HG03354 (cell line): Measurements from ENCODE around the gene TRERF1.

ENCODE experiments used
- ATAC-seq: cut with Tn5 transposase; IDR thresholded peaks from one replicate; pipeline ENCODE4 v1.9.1; 2021; ENCODE audit warnings: mild to moderate bottlenecking; ENCODE audit not compliant: unreplicated experiment, poor library complexity, severe bottlenecking

Gene TRERF1

DNA sequence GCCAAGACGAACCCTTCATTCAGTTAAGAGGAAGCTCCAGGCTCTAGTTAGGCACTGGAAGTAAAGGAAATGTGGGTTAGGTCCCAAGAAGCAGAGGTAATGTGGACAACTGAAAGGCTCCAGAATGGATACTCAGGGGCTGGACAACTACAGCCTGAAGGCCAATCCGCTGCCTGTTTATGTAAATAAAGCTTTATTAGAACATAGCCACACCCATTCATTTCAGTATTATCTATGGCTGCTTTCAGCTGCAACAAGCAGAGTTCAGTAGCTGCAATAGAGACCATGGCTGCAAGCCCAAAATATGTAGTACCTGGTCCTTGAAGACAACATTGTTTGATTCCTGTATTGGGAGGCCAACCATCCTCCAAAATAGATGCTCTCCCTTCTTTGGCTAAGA, 133.2 kb downstream of the TRERF1 start:
- no peak for ATAC-seq

- no peak for ATAC-seq
Measured at GRCh38 chr6:42316981-42317380, 134.7 kb downstream of the TRERF1 start.

- no peak for ATAC-seq
Measured at GRCh38 chr6:42315991-42316970, 135.4 kb downstream of the TRERF1 start.

DNA sequence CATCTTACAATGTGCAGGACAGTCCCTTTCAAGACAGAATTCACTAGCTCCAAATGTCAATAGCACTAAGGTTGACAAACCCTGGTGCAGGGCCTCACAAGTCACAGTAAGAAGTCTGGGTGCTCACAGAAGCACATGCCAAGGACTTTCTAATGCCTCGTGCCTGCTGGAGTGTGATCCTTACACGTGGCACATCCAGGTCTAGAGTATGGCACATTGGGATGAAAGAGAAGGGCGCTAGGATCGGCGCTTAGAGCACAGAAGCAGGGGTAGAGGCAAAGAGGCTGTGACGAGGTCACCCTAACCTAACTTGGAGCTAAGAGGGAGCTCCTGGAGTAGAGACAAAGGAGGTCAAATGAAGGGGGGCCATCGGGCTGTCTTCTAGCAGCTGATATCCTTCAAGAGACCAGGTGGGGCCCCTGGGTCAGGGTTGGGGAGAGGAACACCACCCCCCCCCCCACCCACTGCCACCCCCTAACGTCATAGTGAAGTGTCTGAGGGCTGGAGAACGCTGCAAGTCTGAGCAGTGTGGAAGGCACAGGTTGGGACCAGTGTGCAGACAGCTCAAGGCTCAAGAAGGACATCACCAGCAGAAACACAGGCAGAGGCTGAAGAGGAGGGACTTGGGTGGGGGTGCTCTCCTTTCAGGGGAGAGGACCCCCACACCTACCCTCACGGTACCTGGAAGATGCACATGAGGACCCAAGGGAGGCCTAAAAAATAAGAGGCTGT, 136.3 kb downstream of the TRERF1 start:
- no peak for ATAC-seq

DNA sequence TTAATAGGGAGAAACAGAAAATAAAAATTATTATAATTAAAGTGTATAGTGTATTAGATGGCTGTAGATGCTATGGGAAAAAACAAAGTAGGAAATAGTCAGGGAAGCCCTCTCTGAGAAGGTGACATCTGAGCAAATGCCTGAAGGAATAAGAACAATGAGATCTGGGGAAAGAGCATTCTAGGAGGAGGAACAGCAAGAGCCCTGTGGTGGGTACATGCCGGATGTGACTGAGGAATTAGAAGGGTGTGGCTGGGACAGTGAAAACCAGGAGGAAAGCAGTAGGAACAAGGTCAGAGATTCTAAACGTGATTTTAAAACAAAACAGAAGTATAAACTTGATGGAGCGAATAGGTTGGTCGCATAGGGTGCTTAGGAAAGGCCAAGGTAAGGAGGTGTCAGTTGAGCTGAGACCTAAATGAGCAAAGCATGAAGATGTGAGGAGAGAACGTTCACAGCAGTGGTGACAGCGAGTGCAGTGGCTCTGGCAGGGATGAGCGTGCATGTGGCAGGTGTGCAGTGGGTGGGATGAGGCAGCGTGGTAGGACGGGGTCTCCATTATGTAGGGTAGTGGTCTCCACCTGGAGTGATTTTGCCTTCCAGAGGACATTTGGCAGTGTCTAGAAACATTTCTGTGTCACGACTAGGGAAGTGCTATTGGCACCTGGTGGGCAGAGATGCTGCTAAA, 137.0 kb downstream of the TRERF1 start:
- no peak for ATAC-seq

GRCh38 chr6:42313941-42314570, 137.7 kb downstream of the TRERF1 start:
- no peak for ATAC-seq

GRCh38 chr6:42313038-42313437, 138.7 kb downstream of the TRERF1 start:
- ATAC-seq, result no peak

DNA sequence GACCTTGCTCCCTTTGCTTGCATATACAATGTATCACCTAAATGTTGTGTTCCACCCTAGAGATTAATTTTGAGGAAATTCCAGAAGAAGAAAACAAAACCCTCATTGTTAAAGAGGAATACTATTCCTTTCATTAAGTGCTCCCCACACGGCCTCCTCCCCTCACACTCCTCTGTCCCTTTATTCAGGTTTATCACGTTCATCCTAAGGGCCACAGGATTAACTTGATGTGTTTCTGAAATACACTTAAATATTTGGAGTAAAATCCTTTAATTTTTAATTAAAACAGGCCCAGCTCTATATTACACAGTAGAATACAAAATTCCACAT, 144.6 kb downstream of the TRERF1 start:
- ATAC-seq, result no peak

DNA sequence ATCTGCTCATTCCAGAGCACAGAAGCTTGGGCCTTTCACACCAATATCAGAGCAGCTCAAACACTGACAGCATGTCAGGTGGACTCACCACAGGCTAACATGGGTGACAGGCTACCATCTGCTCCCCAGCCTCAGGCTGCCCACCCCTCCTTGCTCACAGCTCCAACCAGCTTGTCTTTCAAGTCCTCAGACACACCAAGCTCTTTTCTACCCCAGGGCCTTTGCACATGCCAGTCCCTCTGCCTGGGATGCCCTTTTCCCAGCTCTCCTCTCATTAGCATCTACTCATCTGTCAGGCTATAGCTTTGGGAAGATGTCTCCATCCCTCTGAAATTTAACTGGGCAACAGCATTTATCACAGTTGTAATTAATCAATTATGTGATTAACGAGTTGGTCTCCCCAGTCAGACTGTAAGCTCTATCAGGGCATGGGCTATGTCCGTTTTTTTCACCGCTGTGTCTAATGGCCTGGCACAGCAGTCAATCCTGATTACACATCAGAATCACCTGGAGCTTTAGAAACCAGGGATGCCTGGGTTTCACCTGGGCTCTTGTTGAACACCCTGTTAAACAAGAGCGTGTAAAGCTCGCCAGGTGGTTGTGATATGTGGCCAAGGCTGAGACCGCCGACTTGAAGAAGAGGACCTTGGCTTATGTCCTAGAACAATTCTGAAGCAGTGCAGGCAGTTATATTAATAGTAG, 145.1 kb downstream of the TRERF1 start:
- ATAC-seq, result no peak

DNA sequence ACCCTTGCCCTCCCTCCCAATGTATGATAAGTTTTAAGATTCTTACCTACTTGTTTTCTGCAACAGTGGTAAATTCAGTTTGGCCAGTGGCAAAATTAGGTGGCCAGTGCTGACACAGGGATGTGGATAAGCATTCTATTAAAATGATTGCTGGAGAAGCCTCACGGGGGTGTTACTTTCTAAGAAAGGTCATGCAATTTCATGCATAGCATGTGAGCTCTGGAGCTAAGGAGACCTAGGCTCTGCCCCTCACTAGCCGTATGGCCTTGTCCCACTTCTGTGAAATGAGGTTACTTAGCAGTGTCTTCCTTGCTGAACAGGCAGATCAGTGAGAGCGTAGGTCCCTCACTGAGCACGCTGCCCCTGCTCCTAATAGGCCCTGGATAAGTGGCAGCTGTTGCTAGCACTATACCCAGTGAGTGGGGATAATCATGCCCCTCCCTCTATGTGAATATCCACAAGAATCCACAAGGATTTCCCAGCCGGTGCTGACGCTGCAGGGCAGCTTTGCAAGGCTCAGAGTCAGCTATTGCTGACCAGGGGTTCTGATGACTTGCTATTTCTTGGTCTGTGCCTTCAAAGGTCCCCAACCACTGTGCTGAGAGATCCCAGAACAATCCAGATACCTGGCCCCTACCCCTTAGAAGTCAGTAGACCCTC, 147.5 kb downstream of the TRERF1 start:
- no peak for ATAC-seq

DNA sequence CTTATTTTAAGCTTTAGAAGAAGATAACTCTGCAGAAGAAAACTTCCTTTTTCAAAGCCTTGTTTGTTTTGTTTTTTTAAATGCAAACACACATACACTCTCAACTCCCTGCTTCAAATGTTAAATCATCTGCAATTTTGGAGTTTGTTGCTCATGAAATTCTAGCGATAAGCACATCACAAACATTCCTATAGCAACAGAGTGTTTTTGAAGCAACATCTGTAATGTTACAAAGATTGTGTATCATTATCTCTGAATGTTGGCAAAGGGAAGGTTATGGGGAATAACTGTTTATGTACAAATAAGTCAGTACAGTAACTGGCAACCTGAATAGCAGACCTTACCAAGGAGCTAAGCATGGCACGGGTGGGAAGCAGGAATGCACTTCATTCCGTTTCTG, 149.3 kb downstream of the TRERF1 start:
- no peak for ATAC-seq

DNA sequence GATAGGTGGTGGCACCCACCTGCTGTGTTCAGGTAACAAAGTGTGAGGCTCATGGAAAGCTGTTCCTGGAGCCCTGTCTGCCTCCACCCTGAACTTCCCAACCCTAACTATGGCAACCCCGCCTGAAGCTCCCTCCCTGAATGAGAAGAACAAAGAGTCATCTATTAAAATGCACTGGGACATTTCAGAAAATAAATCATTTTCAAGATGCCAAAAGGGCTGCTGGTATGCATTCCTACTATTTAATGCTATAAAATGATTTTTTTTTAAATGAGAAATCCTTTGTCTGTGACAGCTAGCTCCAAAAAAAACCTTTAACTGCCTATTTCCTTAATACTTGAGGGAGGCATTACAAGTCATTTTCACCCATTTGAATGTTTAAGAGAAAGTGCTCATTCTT, 149.7 kb downstream of the TRERF1 start:
- no peak for ATAC-seq

DNA sequence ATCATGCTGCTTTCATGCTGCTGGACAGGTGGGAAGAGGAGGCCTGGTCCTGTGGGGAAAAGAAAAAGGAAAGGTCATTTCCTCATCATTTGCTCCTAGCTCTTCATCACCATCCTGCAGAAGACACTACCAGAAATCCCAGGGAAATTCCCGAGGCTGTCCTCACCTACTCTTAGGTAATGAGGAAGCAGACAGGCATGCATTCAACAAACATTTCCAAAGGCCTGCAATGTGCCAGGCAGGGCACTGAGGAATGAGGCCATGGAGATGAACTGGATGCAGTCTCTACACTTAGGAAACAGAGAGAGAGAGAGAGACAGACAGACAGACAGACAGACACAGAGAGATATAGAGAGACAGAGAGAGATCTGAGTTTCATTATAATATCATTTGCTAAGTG, 151.0 kb downstream of the TRERF1 start:
- no peak for ATAC-seq

- no peak for ATAC-seq
Measured at GRCh38 chr6:42300185-42300584, 151.5 kb downstream of the TRERF1 start.

- ATAC-seq, result no peak
Measured at GRCh38 chr6:42297661-42298060, 154.1 kb downstream of the TRERF1 start.

DNA sequence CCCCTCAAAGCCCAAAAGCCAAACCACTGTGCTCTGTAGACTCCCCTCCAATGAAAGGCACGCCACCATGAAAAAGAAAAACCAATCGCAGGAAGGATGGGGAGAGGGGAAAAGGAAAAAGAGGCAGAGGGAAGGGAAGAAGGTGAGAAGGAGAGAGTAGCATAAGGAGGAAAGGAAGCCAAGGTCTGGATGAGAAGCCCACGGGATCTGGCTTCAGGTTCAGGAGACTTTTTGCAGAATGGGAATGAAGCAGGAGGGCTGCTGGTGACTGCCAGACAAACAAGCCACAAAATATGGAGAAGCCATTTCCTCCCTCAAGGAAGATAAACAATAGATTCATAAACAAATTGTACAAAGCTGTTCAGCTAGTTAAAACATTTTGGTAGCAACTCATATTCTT, 155.1 kb downstream of the TRERF1 start:
- ATAC-seq, result no peak

- ATAC-seq, result no peak
Measured at GRCh38 chr6:42295677-42296076, 156.0 kb downstream of the TRERF1 start.

GRCh38 chr6:42295181-42295580, 156.5 kb downstream of the TRERF1 start:
- no peak for ATAC-seq

- ATAC-seq, result no peak
Measured at GRCh38 chr6:42294759-42295158, 157.0 kb downstream of the TRERF1 start.
